ENCODE measurements around the gene IL20RB. TPM values are rescaled to one million over a fixed set of nuclear protein-coding genes. Genes with fewer than 3 reads are reported as not detected.
"Not testable (repeated sequence)": the region's sequence is repeated elsewhere in the genome, so short reads cannot be mapped to it uniquely, and the experiment has no call there.

IL20RB gene
- total RNA-seq, 1 donor from 2014 or later = 1.8 TPM

- no peaks in the 10 kb centered on the region for H3K36me3 Mint-ChIP-seq (ENCODE audit: unreplicated experiment)
- H3K4me3 Mint-ChIP-seq (ENCODE audit: unreplicated experiment) = no peak overlapping the region
- no peak overlapping the region for H3K27ac Mint-ChIP-seq (ENCODE audit: unreplicated experiment)
- no peak for TF ChIP-seq CTCF (IDR thresholded peaks at IDR 0.05; ENCODE audit: partially characterized antibody, unreplicated experiment)
- no peak for DNase-seq
- H3K27me3 Mint-ChIP-seq (ENCODE audit: unreplicated experiment) = peaks cover 2% of the 10 kb centered on the region
- peaks cover 4% of the 10 kb centered on the region for H3K9me3 Mint-ChIP-seq (ENCODE audit: unreplicated experiment)
- peaks cover 6% of the 10 kb centered on the region for H3K4me1 Mint-ChIP-seq (ENCODE audit: low read depth, unreplicated experiment)
Observed at GRCh38 chr3:137012097-137012501, 54.3 kb downstream of the IL20RB start.

- H3K27ac Mint-ChIP-seq (ENCODE audit: unreplicated experiment) = no peak overlapping the region
- H3K4me3 Mint-ChIP-seq (ENCODE audit: unreplicated experiment) = peak overlapping the region; percentile 60
- peak; percentile 95 for TF ChIP-seq CTCF (IDR thresholded peaks at IDR 0.05; ENCODE audit: partially characterized antibody, unreplicated experiment)
- H3K4me1 Mint-ChIP-seq (ENCODE audit: low read depth, unreplicated experiment) = peaks cover 3% of the 10 kb centered on the region
- peaks cover 2% of the 10 kb centered on the region for H3K27me3 Mint-ChIP-seq (ENCODE audit: unreplicated experiment)
- H3K36me3 Mint-ChIP-seq (ENCODE audit: unreplicated experiment) = no peaks in the 10 kb centered on the region
- peaks cover 3% of the 10 kb centered on the region for H3K9me3 Mint-ChIP-seq (ENCODE audit: unreplicated experiment)
- DNase-seq = peak; percentile 93
Observed at GRCh38 chr3:137013951-137014688, 56.3 kb downstream of the IL20RB start.

GRCh38 chr3:137017316-137017715 is 59.5 kb downstream of the IL20RB start:
- H3K4me1 Mint-ChIP-seq (ENCODE audit: low read depth, unreplicated experiment); H3K27ac Mint-ChIP-seq (ENCODE audit: unreplicated experiment); H3K4me3 Mint-ChIP-seq (ENCODE audit: unreplicated experiment); H3K27me3 Mint-ChIP-seq (ENCODE audit: unreplicated experiment); DNase-seq; H3K9me3 Mint-ChIP-seq (ENCODE audit: unreplicated experiment); H3K36me3 Mint-ChIP-seq (ENCODE audit: unreplicated experiment): not testable (repeated sequence)

GRCh38 chr3:137020315-137020714 is 62.5 kb downstream of the IL20RB start:
- H3K4me3 Mint-ChIP-seq (ENCODE audit: unreplicated experiment) = no peak overlapping the region
- peaks cover 3% of the 10 kb centered on the region for H3K27me3 Mint-ChIP-seq (ENCODE audit: unreplicated experiment)
- H3K9me3 Mint-ChIP-seq (ENCODE audit: unreplicated experiment) = peaks cover 3% of the 10 kb centered on the region
- DNase-seq = no peak
- TF ChIP-seq CTCF (IDR thresholded peaks at IDR 0.05; ENCODE audit: partially characterized antibody, unreplicated experiment) = no peak
- no peaks in the 10 kb centered on the region for H3K36me3 Mint-ChIP-seq (ENCODE audit: unreplicated experiment)
- H3K27ac Mint-ChIP-seq (ENCODE audit: unreplicated experiment) = no peak overlapping the region
- peaks cover 2% of the 10 kb centered on the region for H3K4me1 Mint-ChIP-seq (ENCODE audit: low read depth, unreplicated experiment)

- Mint-ChIP-seq H3K27ac (ENCODE audit: unreplicated experiment) (no peak overlapping the region), H3K4me3 (ENCODE audit: unreplicated experiment) (no peak overlapping the region), H3K9me3 (ENCODE audit: unreplicated experiment) (peaks cover 3% of the 10 kb centered on the region), H3K4me1 (ENCODE audit: low read depth, unreplicated experiment) (peaks cover 2% of the 10 kb centered on the region), H3K36me3 (ENCODE audit: unreplicated experiment) (no peaks in the 10 kb centered on the region), H3K27me3 (ENCODE audit: unreplicated experiment) (peaks cover 3% of the 10 kb centered on the region)
- TF ChIP-seq CTCF (IDR thresholded peaks at IDR 0.05; ENCODE audit: partially characterized antibody, unreplicated experiment) = no peak
- no peak for DNase-seq
Observed at GRCh38 chr3:137020888-137021287, 63.1 kb downstream of the IL20RB start.

Measured in glutamatergic neuron (in vitro differentiated cells).